Upper lobe of left lung (tissue), 6 donors: ENCODE measurements around the gene RYR3. TPM values are rescaled to one million over a fixed set of nuclear protein-coding genes. Genes with fewer than 3 reads are reported as not detected.

ENCODE experiments used
- ATAC-seq, 2 donors: fragments of 200-7000 bp; cut with Tn5 transposase; one replicate each; pipeline ENCODE4 v1.9.1; 2022; ENCODE audit warnings: mild to moderate bottlenecking in 2 of 2, moderate library complexity in 2 of 2; ENCODE audit not compliant: low FRiP score in 2 of 2
- DNase-seq, 2 donors: peaks; one replicate each; pipeline ENCODE4 v3.0.0-alpha.2; 2019 to 2020
- H3K27ac ChIP-seq, 4 donors: fragments of 200-600 bp; sonication (generic); one replicate each; pipeline ENCODE4 v1.5.1; 2016 to 2019
- H3K27me3 ChIP-seq, 4 donors: fragments of 200-600 bp; sonication (generic); one replicate each; pipeline ENCODE4 v1.5.1; 2017 to 2019
- H3K36me3 ChIP-seq, 4 donors: fragments of 200-600 bp; sonication (generic); one replicate each; pipeline ENCODE4 v1.5.1; 2016 to 2019
- H3K4me1 ChIP-seq, 4 donors: fragments of 200-600 bp; sonication (generic); one replicate each; pipeline ENCODE4 v1.5.1; 2018 to 2019
- H3K4me3 ChIP-seq, 4 donors: fragments of 200-600 bp; sonication (generic); one replicate each; pipeline ENCODE4 v1.5.1; 2017 to 2019; ENCODE audit warnings: mild to moderate bottlenecking in 2 of 4, moderate library complexity in 1 of 4
- H3K9me3 ChIP-seq, 4 donors: fragments of 200-600 bp; sonication (generic); one replicate each; pipeline ENCODE4 v1.5.1; 2018 to 2019
- CTCF ChIP-seq, 6 experiments: fragments of 450-650 bp in 4 of 6; fragments of 200-600 bp in 2 of 6; sonication (generic) in 2 of 6; IDR thresholded peaks; one replicate each; pipeline ENCODE4 v1.5.1; 2016 to 2019; ENCODE audit warnings: antibody characterized with exemption in 6 of 6
- EP300 ChIP-seq, 4 donors: sonication (generic); formaldehyde crosslinking; IDR thresholded peaks; one replicate each; pipeline ENCODE4 v1.5.1; 2017; ENCODE audit warnings: antibody characterized with exemption in 4 of 4, control low read depth in 2 of 4
- POLR2A ChIP-seq, 4 donors: fragments of 450-650 bp; IDR thresholded peaks; one replicate each; pipeline ENCODE4 v1.5.1; 2016 to 2017; ENCODE audit warnings: antibody characterized with exemption in 4 of 4, mild to moderate bottlenecking in 2 of 4
- POLR2AphosphoS5 ChIP-seq, 2 donors: sonication (generic); formaldehyde crosslinking; IDR thresholded peaks; one replicate each; pipeline ENCODE4 v1.5.1; 2017; ENCODE audit warnings: antibody characterized with exemption in 2 of 2
- WGBS, 2 donors: methylation state at CpG; one replicate each; pipeline ENCODE4 v1.1.5; 2017 to 2018; 5-methylcytosine and 5-hydroxymethylcytosine counted together
- total RNA-seq, 6 donors: library from RNA; depleted of rRNA in 4 of 6; stranded (reverse); fragments of >200 nt in 4 of 6; gene quantifications; one replicate each; pipeline versions ENCODE4 v1.1.0 to v1.2.1, GENCODE V29; 2016 to 2021
- donor health status: DM: no; HTN: no; CAD: no; lungs with moderate emphysema.
- donor health status: DM: no; HTN: yes; CAD: no; lungs with severe emphysema.

The RYR3 gene
- total RNA-seq, 6 donors from 2014 or later, result under 0.01 to 0.34 (median 0.15) TPM

GRCh38 chr15:33735637-33736247, 425.0 kb downstream of the RYR3 start:
- no peak overlapping the region for H3K27ac ChIP-seq
- H3K4me1 ChIP-seq, result peaks cover 0 to 5% (median 0%) of the 10 kb centered on the region in 4 donors
- 43 to 51% methylated on average over 7 of the region's 7 CpGs for WGBS, 2 donors
- H3K4me3 ChIP-seq, result no peak overlapping the region
- H3K9me3 ChIP-seq, result no peaks in the 10 kb centered on the region
- no peaks in the 10 kb centered on the region for H3K27me3 ChIP-seq
- TF ChIP-seq EP300 (IDR thresholded peaks at IDR 0.05) (no peak), CTCF (IDR thresholded peaks at IDR 0.05) (peak in 5 of 6 experiments; percentile 20 to 32 (median 30))
- no peak for DNase-seq
- no peak for ATAC-seq
- no peaks in the 10 kb centered on the region for H3K36me3 ChIP-seq

- WGBS, 2 donors, result 40 to 42% methylated on average over 15 of the region's 15 CpGs
- H3K4me1 ChIP-seq, result peaks cover 0 to 5% (median 0%) of the 10 kb centered on the region in 4 donors
- no peaks in the 10 kb centered on the region for H3K27me3 ChIP-seq
- DNase-seq, result no peak
- H3K36me3 ChIP-seq, result no peaks in the 10 kb centered on the region
- H3K27ac ChIP-seq, result no peak overlapping the region
- ATAC-seq, result peak; percentile 65 to 70
- TF ChIP-seq CTCF (IDR thresholded peaks at IDR 0.05), result peak in 5 of 6 experiments; percentile 40 to 75 (median 54)
- no peak for TF ChIP-seq POLR2AphosphoS5 (IDR thresholded peaks at IDR 0.05)
- no peak for TF ChIP-seq EP300 (IDR thresholded peaks at IDR 0.05)
- no peak overlapping the region for H3K4me3 ChIP-seq
- H3K9me3 ChIP-seq, result no peaks in the 10 kb centered on the region
These were observed 427.2 kb downstream of the RYR3 start for GRCh38 chr15:33737687-33738601.

GRCh38 chr15:33738941-33739664, 428.3 kb downstream of the RYR3 start:
- TF ChIP-seq CTCF (IDR thresholded peaks at IDR 0.05) (no peak), POLR2AphosphoS5 (IDR thresholded peaks at IDR 0.05) (no peak), EP300 (IDR thresholded peaks at IDR 0.05) (no peak), POLR2A (IDR thresholded peaks at IDR 0.05) (no peak)
- ATAC-seq, result no peak
- WGBS, 2 donors, result 52 to 66% methylated on average over 6 of the region's 6 CpGs
- no peak overlapping the region for H3K4me3 ChIP-seq
- H3K36me3 ChIP-seq, result no peaks in the 10 kb centered on the region
- no peak overlapping the region for H3K27ac ChIP-seq
- DNase-seq, result no peak
- no peaks in the 10 kb centered on the region for H3K9me3 ChIP-seq
- no peaks in the 10 kb centered on the region for H3K27me3 ChIP-seq
- H3K4me1 ChIP-seq, result peaks cover 0 to 5% (median 0%) of the 10 kb centered on the region in 4 donors

GRCh38 chr15:33742306-33742705, 431.5 kb downstream of the RYR3 start:
- peaks cover 0 to 5% (median 0%) of the 10 kb centered on the region in 4 donors for H3K4me1 ChIP-seq
- no peak for TF ChIP-seq CTCF (IDR thresholded peaks at IDR 0.05)
- no peak for TF ChIP-seq POLR2AphosphoS5 (IDR thresholded peaks at IDR 0.05)
- TF ChIP-seq EP300 (IDR thresholded peaks at IDR 0.05), result no peak
- TF ChIP-seq POLR2A (IDR thresholded peaks at IDR 0.05), result no peak
- no peak overlapping the region for H3K4me3 ChIP-seq
- DNase-seq (no peak), ATAC-seq (no peak)
- H3K27me3 ChIP-seq, result no peaks in the 10 kb centered on the region
- H3K36me3 ChIP-seq, result no peaks in the 10 kb centered on the region
- no peaks in the 10 kb centered on the region for H3K9me3 ChIP-seq
- 45 to 63% methylated on average over 3 of the region's 3 CpGs for WGBS, 2 donors
- no peak overlapping the region for H3K27ac ChIP-seq
